ENCODE data around the gene SLA2.
"Not testable (repeated sequence)": the region's sequence is repeated elsewhere in the genome, so short reads cannot be mapped to it uniquely, and the experiment has no call there.

The SLA2 gene

DNA sequence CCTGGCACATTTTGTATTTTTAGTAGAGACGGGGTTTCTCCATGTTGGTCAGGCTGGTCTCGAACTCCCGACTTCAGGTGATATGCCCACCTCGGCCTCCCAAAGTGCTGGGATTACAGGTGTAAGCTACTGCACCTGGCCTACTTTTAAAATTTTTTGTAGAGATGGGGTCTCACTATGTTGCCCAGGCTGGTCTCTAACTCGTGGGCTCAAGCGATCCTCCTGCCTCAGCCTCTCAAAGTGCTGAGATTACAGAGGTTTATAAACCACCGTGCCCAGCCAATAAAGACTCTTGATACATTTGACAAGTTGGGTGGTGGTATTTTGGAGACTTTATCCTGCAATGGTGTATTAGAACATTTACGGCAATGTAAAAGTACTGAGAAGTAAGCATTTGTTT is 29.5 kb upstream of the SLA2 start:
- not testable (repeated sequence) for DNase-seq; H3K27me3 ChIP-seq (replicated peaks; ENCODE audit: control insufficient read depth, insufficient read depth, low read length, poor library complexity, severe bottlenecking); H3K9me3 ChIP-seq (ENCODE audit: control insufficient read depth, low read length); H3K27ac ChIP-seq (ENCODE audit: insufficient read depth, low read length, poor library complexity, severe bottlenecking); H3K36me3 ChIP-seq (ENCODE audit: control insufficient read depth, insufficient read depth, low read length); H3K4me3 ChIP-seq (ENCODE audit: insufficient read depth, low read depth, low read length, poor library complexity, severe bottlenecking); H3K4me1 ChIP-seq (ENCODE audit: control insufficient read depth, insufficient read depth, low read length, poor library complexity, severe bottlenecking)

DNA sequence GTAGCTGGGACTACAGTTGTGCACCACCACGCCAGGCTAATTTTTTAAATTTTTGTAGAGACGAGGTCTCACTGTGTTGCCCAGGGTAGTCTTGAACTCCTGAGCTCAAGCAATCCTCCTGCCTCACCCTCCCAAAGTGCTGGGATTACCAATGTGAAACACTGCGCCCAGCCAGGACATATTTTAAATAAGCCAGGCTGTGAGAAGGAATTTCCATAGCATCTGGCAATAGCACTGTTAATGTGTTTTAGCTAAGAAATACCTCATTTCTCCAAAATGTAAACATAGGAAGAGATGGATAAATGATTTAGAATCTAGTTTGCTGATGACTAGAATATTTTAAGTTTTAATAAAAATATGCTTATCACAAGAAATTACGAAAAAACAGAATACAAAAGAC is 27.0 kb upstream of the SLA2 start:
- no peaks in the 10 kb centered on the region for H3K9me3 ChIP-seq (ENCODE audit: control insufficient read depth, low read length)
- H3K4me1 ChIP-seq (ENCODE audit: control insufficient read depth, insufficient read depth, low read length, poor library complexity, severe bottlenecking), result no peaks in the 10 kb centered on the region
- H3K27ac ChIP-seq (ENCODE audit: insufficient read depth, low read length, poor library complexity, severe bottlenecking), result no peak overlapping the region
- no peak for DNase-seq
- no peaks in the 10 kb centered on the region for H3K27me3 ChIP-seq (replicated peaks; ENCODE audit: control insufficient read depth, insufficient read depth, low read length, poor library complexity, severe bottlenecking)
- no peaks in the 10 kb centered on the region for H3K36me3 ChIP-seq (ENCODE audit: control insufficient read depth, insufficient read depth, low read length)
- H3K4me3 ChIP-seq (ENCODE audit: insufficient read depth, low read depth, low read length, poor library complexity, severe bottlenecking), result no peak overlapping the region

DNA sequence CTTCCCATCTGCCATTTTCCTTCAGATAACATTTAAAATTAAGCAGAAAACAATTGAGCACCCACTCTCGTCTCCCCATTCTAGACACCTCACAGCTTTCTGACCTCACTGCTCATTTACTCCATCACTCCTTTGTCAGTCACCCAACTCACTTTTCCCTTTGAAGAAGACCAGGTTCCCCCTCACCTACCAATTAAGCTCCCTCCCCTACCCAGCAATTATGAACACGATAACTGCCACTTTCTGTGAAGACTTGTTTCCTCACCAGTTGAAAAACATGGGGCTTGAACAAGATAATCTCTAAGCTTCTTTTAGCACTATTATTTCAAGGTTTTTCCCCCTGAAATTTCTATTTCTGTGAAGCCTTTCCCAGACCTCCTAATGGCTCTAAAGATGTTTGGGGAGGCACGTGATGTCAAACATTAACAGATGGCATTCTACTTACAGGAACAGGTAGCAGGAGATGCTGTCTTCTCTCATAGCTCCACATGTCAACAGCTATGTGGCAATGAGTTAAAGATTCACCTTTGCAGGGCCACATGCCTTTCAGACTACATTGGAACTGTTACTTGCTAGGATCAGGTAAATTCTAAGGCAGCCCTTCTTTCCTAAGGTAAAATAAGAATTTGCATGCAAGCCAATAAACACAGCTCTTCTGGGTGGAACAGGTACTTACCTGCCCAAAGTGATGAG is 24.8 kb upstream of the SLA2 start:
- H3K27ac ChIP-seq (ENCODE audit: insufficient read depth, low read length, poor library complexity, severe bottlenecking), result no peak overlapping the region
- H3K4me1 ChIP-seq (ENCODE audit: control insufficient read depth, insufficient read depth, low read length, poor library complexity, severe bottlenecking), result no peaks in the 10 kb centered on the region
- no peak for DNase-seq
- no peaks in the 10 kb centered on the region for H3K27me3 ChIP-seq (replicated peaks; ENCODE audit: control insufficient read depth, insufficient read depth, low read length, poor library complexity, severe bottlenecking)
- H3K4me3 ChIP-seq (ENCODE audit: insufficient read depth, low read depth, low read length, poor library complexity, severe bottlenecking), result no peak overlapping the region
- H3K9me3 ChIP-seq (ENCODE audit: control insufficient read depth, low read length), result no peaks in the 10 kb centered on the region
- peaks cover 4% of the 10 kb centered on the region for H3K36me3 ChIP-seq (ENCODE audit: control insufficient read depth, insufficient read depth, low read length)

DNA sequence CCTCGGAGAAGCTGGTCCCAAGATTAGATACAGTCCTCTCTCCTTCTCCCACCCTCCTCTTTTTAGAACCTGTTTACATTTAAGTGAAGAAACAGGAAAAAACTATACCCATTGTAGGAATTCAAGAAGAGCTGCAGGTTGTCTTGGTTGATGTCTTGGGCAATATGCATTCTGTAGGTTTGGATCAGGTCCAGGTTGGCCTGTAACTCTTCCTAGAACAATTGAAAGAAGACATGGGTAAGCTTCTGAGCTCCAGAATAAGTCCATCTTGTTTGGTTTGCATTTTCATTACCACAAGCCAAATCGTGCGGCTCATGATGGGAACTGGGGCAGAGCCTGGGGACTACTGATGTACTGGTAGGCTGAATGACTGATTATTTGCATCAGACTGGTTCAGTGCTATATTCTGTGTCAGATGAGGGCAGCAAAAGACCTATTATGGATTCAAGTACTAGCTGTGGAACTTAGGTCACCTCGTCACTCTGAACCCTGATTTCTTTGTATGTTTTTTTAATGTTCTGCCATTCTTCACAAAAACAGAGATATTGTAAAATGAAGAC is 20.3 kb upstream of the SLA2 start:
- no peak for DNase-seq
- no peaks in the 10 kb centered on the region for H3K27me3 ChIP-seq (replicated peaks; ENCODE audit: control insufficient read depth, insufficient read depth, low read length, poor library complexity, severe bottlenecking)
- no peak overlapping the region for H3K4me3 ChIP-seq (ENCODE audit: insufficient read depth, low read depth, low read length, poor library complexity, severe bottlenecking)
- peaks cover 12% of the 10 kb centered on the region for H3K36me3 ChIP-seq (ENCODE audit: control insufficient read depth, insufficient read depth, low read length)
- H3K9me3 ChIP-seq (ENCODE audit: control insufficient read depth, low read length), result no peaks in the 10 kb centered on the region
- no peak overlapping the region for H3K27ac ChIP-seq (ENCODE audit: insufficient read depth, low read length, poor library complexity, severe bottlenecking)
- no peaks in the 10 kb centered on the region for H3K4me1 ChIP-seq (ENCODE audit: control insufficient read depth, insufficient read depth, low read length, poor library complexity, severe bottlenecking)

DNA sequence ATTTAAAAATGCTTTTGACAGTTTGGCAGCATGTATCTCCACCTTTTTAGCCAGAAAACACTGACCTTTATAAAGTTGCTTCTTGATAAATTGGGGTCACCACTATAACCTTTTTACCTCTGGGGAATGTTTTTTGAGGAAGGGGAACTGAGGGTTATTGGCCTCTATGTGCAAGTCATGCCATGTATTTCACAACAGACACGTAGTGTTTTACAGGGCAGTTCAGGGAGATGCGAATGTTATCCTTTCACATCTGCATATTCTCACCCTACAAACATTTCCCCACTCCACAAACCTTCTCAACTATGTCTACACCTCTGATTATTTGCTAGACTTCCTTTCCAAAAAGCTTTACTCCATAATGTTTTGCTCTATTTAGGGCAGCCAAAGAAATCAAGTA is 17.0 kb upstream of the SLA2 start:
- H3K27me3 ChIP-seq (replicated peaks; ENCODE audit: control insufficient read depth, insufficient read depth, low read length, poor library complexity, severe bottlenecking), result no peaks in the 10 kb centered on the region
- H3K4me3 ChIP-seq (ENCODE audit: insufficient read depth, low read depth, low read length, poor library complexity, severe bottlenecking), result no peak overlapping the region
- H3K4me1 ChIP-seq (ENCODE audit: control insufficient read depth, insufficient read depth, low read length, poor library complexity, severe bottlenecking), result peaks cover 6% of the 10 kb centered on the region
- no peaks in the 10 kb centered on the region for H3K9me3 ChIP-seq (ENCODE audit: control insufficient read depth, low read length)
- DNase-seq, result no peak
- no peak overlapping the region for H3K27ac ChIP-seq (ENCODE audit: insufficient read depth, low read length, poor library complexity, severe bottlenecking)
- H3K36me3 ChIP-seq (ENCODE audit: control insufficient read depth, insufficient read depth, low read length), result peaks cover 12% of the 10 kb centered on the region

DNA sequence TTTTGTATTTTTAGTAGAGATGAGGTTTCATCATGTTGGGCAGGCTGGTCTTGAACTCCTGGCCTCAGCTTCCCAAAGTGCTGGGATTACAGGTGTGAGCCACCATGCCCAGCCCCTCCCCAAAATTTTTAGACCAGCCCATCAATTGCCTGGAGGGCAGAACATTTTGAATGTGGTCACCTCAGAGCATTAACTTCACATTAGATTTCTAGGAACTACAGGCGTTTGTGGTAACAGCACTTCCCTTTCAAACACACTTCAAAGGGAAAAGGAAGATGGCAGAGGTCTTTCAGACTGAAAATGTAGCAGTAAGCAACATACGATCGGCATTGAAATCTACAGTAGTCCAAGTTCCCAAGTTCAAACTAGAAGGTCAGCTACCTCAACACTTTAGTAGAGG is 12.3 kb upstream of the SLA2 start:
- Histone ChIP-seq H3K4me3 (ENCODE audit: insufficient read depth, low read depth, low read length, poor library complexity, severe bottlenecking) (no peak overlapping the region), H3K27me3 (replicated peaks; ENCODE audit: control insufficient read depth, insufficient read depth, low read length, poor library complexity, severe bottlenecking) (no peaks in the 10 kb centered on the region), H3K36me3 (ENCODE audit: control insufficient read depth, insufficient read depth, low read length) (peaks cover 4% of the 10 kb centered on the region), H3K4me1 (ENCODE audit: control insufficient read depth, insufficient read depth, low read length, poor library complexity, severe bottlenecking) (peaks cover 6% of the 10 kb centered on the region), H3K27ac (ENCODE audit: insufficient read depth, low read length, poor library complexity, severe bottlenecking) (no peak overlapping the region), H3K9me3 (ENCODE audit: control insufficient read depth, low read length) (no peaks in the 10 kb centered on the region)
- no peak for DNase-seq

DNA sequence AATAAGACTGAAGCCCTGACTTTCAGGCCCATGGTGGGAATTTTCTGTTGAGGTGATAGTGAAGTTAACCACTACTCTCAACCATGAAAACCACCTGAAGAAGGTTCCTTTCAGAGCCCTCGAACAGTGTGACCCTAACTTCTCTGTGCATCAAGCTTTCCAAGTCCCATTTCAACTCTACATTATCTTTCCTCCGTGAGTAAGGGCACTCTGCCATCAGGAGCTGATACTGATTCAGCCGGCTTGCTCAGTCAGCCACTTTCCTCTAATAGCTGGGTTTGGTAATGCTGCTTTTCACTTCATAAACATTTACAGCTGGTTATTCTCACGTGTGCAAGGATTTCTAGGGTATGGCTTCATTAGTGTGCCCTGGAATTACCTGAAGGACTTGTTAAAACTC is 10.7 kb upstream of the SLA2 start:
- H3K27me3 ChIP-seq (replicated peaks; ENCODE audit: control insufficient read depth, insufficient read depth, low read length, poor library complexity, severe bottlenecking), result no peaks in the 10 kb centered on the region
- H3K9me3 ChIP-seq (ENCODE audit: control insufficient read depth, low read length), result no peaks in the 10 kb centered on the region
- H3K4me3 ChIP-seq (ENCODE audit: insufficient read depth, low read depth, low read length, poor library complexity, severe bottlenecking), result no peak overlapping the region
- no peak for DNase-seq
- H3K27ac ChIP-seq (ENCODE audit: insufficient read depth, low read length, poor library complexity, severe bottlenecking), result no peak overlapping the region
- peaks cover 6% of the 10 kb centered on the region for H3K4me1 ChIP-seq (ENCODE audit: control insufficient read depth, insufficient read depth, low read length, poor library complexity, severe bottlenecking)
- H3K36me3 ChIP-seq (ENCODE audit: control insufficient read depth, insufficient read depth, low read length), result peaks cover 10% of the 10 kb centered on the region

DNA sequence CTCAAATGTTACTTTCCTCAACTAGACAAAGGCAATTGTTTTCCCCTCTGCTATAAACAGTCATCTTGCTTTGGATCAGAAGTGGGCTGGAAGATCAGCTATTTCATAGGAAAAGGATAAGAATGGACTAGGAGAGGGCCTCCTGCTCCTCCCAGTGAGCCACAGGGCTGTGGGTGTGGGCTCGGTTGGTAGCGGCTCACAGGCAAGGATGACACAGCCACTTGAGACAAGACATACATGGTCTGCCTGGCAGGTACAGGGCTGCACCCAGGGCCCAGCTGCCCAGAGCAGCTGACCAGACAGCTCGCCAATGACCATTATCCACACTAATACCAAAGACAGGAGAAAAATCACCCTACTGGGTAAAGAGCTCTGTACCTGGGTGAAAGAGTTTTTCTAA is 9.0 kb upstream of the SLA2 start:
- Histone ChIP-seq H3K4me3 (ENCODE audit: insufficient read depth, low read depth, low read length, poor library complexity, severe bottlenecking) (no peak overlapping the region), H3K27me3 (replicated peaks; ENCODE audit: control insufficient read depth, insufficient read depth, low read length, poor library complexity, severe bottlenecking) (no peaks in the 10 kb centered on the region), H3K36me3 (ENCODE audit: control insufficient read depth, insufficient read depth, low read length) (peaks cover 10% of the 10 kb centered on the region), H3K4me1 (ENCODE audit: control insufficient read depth, insufficient read depth, low read length, poor library complexity, severe bottlenecking) (peaks cover 6% of the 10 kb centered on the region), H3K9me3 (ENCODE audit: control insufficient read depth, low read length) (no peaks in the 10 kb centered on the region), H3K27ac (ENCODE audit: insufficient read depth, low read length, poor library complexity, severe bottlenecking) (no peak overlapping the region)
- DNase-seq, result no peak

DNA sequence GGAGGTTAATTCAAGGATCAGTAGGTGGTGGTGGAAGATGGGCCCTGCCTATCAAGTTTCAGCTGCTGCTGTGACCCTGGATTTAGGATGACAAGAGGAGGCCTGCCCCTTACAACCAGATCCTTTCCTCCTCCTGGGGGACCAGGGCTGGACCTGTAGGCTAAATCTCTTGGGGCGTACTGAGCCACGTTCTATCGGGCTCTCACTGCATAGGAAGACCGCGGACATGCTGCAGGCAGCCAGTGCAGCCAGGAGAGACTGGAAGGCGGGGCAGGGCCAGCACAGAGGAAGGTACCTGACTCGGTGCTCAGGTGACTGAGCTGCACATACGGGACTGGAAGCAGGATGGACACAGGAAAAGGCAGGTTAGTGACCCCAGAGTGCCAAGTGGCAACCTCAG is 8.5 kb upstream of the SLA2 start:
- no peak overlapping the region for H3K27ac ChIP-seq (ENCODE audit: insufficient read depth, low read length, poor library complexity, severe bottlenecking)
- no peak for DNase-seq

DNA sequence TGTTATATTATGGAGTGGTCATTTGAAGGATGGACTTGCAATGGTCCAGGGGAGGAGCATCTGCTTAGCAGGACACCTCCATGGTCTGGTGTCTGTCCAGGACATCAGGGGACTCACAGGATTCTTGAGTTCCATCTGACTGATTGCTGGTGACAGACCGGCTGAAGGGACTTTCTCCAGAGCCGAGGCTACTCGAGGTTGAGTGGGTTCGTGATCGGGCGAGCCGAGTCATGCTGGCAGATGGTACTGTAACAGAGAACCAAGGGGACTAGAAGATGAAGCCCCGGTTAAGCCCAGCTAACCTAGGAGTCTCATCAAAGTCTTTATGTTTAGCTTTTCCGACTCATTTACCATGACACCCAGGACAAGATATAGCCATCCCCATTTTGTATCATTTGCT is 7.5 kb upstream of the SLA2 start:
- DNase-seq, result no peak
- Histone ChIP-seq H3K9me3 (ENCODE audit: control insufficient read depth, low read length) (no peaks in the 10 kb centered on the region), H3K36me3 (ENCODE audit: control insufficient read depth, insufficient read depth, low read length) (peaks cover 10% of the 10 kb centered on the region), H3K4me3 (ENCODE audit: insufficient read depth, low read depth, low read length, poor library complexity, severe bottlenecking) (no peak overlapping the region), H3K27me3 (replicated peaks; ENCODE audit: control insufficient read depth, insufficient read depth, low read length, poor library complexity, severe bottlenecking) (no peaks in the 10 kb centered on the region), H3K4me1 (ENCODE audit: control insufficient read depth, insufficient read depth, low read length, poor library complexity, severe bottlenecking) (peaks cover 4% of the 10 kb centered on the region), H3K27ac (ENCODE audit: insufficient read depth, low read length, poor library complexity, severe bottlenecking) (no peak overlapping the region)

More for the DNA sequence above, 8.5 kb upstream of the SLA2 start:
- H3K4me3 ChIP-seq (ENCODE audit: insufficient read depth, low read depth, low read length, poor library complexity, severe bottlenecking), result no peak overlapping the region
- no peaks in the 10 kb centered on the region for H3K9me3 ChIP-seq (ENCODE audit: control insufficient read depth, low read length)
- no peaks in the 10 kb centered on the region for H3K27me3 ChIP-seq (replicated peaks; ENCODE audit: control insufficient read depth, insufficient read depth, low read length, poor library complexity, severe bottlenecking)
- H3K36me3 ChIP-seq (ENCODE audit: control insufficient read depth, insufficient read depth, low read length), result peaks cover 10% of the 10 kb centered on the region
- peaks cover 6% of the 10 kb centered on the region for H3K4me1 ChIP-seq (ENCODE audit: control insufficient read depth, insufficient read depth, low read length, poor library complexity, severe bottlenecking)

All from effector memory CD4-positive, alpha-beta T cell (primary cell).